ENCODE data around the gene TRIOBP.
"Not testable (repeated sequence)": the region's sequence is repeated elsewhere in the genome, so short reads cannot be mapped to it uniquely, and the experiment has no call there.

TRIOBP gene

DNA sequence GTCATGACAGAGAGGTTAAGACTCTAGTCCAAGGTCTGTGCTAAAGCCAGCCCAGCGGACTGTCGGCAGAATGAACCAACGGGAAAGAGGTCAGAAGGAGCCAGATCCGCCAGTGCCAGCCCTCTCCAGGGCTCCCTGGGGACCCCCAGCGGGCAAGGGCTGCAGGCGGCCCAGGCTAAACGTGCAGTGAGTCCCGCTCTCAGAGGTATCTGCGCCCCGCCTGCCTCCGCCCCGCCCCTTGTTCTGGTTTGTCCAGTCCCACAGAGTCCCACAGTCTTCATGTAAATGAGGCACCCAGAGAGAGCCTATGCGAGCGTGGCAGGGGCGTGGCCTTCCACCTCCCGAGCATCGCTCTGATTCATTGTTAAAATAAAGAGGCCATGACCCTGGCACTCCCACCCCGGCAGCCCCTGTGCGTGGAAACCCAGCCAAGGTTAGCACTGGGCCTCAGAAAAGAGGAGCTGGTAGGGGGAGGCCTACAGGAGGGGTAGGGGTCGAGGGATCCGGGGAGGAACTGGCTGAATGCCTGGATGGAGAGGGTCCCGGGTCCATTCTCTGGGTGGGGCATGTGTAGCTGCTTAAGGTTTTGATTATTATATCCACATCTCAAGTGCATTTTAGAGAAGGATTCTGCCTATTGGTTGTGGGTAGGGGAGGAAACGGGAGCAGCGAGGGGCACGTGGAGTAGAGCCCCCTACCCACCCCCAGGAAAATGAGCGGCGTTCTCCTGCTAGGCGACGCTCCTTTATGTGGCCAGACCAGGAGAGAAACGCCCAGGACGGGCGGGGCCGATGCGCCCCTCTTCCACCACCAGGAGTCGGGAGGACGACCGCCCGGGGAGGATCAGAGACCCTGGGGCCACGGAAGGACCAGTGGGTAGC lies at the start of gene TRIOBP:
TRIOBP (plus strand) TSS at position 392 of the 881 bp plus-strand sequence. CDS start 4,318 bp downstream, outside the sequence.
- TF ChIP-seq, protein P1, sequence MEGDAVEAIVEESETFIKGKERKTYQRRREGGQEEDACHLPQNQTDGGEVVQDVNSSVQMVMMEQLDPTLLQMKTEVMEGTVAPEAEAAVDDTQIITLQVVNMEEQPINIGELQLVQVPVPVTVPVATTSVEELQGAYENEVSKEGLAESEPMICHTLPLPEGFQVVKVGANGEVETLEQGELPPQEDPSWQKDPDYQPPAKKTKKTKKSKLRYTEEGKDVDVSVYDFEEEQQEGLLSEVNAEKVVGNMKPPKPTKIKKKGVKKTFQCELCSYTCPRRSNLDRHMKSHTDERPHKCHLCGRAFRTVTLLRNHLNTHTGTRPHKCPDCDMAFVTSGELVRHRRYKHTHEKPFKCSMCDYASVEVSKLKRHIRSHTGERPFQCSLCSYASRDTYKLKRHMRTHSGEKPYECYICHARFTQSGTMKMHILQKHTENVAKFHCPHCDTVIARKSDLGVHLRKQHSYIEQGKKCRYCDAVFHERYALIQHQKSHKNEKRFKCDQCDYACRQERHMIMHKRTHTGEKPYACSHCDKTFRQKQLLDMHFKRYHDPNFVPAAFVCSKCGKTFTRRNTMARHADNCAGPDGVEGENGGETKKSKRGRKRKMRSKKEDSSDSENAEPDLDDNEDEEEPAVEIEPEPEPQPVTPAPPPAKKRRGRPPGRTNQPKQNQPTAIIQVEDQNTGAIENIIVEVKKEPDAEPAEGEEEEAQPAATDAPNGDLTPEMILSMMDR (conservative IDR thresholded peaks at IDR 0.05) = no peak; the same call in 1 of the 2 replicates
- no peak for TF ChIP-seq ZFX (IDR thresholded peaks at IDR 0.05)
- peak within 1 kb of the TSS; percentile 24; the same call in 1 of the 2 replicates for H3K27ac ChIP-seq

DNA sequence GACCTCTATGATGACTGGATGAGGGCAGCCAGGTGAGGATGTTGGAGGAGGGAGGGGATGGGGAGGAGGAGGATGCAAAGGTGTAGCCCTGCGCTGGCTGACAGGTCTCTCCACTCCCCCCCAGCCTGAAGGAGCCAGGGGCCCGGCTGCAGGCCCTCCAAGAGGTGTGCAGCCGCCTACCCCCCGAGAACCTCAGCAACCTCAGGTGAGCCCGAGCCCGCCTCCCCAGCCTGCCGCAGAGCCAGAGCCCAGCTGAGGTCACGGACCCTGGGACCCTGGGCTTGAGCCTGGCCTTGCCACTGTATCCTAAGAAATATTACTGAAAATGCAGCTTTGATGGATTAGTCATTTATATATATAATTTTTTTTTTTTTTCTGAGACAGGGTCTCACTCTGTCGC lies 49.5 kb upstream of the TRIOBP start:
- no peak overlapping the region for H3K27ac ChIP-seq
- no peak for TF ChIP-seq ZFX (IDR thresholded peaks at IDR 0.05)
- TF ChIP-seq, protein P1 (conservative IDR thresholded peaks at IDR 0.05) = no peak

DNA sequence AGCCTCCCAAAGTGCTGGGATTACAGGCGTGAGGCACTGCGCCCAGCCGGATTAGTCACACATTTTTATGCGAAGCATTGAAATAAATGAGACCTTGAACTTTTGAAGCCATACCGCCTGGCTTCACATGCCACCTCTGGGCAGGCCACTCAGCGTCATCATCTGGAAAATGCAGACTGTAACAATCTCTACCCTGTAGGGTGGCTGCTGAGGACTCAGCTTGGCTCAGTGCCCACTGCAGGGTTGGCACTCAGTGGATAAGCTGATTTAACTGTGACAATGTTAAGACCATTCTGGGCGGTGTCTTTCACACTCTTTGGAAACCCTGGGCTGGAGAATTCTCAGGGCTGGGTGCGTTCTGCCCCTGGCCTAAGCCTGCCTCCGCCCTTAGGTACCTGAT lies 48.9 kb upstream of the TRIOBP start:
- no peak overlapping the region for H3K27ac ChIP-seq
- TF ChIP-seq, protein P1 (conservative IDR thresholded peaks at IDR 0.05) = no peak
- no peak for TF ChIP-seq ZFX (IDR thresholded peaks at IDR 0.05)

DNA sequence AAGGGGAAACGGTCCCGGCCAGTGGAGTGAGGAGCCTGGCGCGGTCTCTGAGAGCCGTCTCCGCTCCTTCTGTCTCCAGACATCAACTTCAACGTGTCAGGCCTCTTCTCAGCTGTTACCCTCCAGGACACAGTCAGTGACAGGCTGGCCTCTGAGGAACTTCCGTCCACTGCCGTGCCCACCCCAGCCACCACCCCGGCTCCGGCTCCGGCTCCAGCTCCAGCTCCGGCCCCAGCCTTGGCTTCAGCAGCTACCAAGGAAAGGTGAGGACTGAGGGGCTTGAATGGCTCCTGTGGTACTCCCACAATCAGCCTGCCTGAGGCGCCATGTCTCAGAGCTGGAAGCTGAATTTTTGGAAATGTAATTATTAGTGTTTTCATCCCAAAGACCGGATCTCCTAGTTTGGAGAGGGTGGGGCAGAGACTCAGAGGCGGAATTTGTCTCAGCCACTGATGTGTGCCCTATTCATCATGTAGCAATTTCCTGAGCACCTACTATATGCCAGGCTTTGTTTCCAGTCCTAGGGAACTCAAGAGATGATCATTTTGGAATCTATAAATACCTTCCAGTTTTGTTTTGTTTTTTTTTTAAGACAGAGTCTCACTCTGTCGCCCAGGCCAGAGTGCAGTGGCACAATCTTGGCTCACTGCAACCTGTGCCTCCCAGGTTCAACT lies 46.2 kb upstream of the TRIOBP start:
- H3K27ac ChIP-seq = no peak overlapping the region
- TF ChIP-seq ZFX (IDR thresholded peaks at IDR 0.05) = no peak
- TF ChIP-seq, protein P1 (conservative IDR thresholded peaks at IDR 0.05) = no peak

DNA sequence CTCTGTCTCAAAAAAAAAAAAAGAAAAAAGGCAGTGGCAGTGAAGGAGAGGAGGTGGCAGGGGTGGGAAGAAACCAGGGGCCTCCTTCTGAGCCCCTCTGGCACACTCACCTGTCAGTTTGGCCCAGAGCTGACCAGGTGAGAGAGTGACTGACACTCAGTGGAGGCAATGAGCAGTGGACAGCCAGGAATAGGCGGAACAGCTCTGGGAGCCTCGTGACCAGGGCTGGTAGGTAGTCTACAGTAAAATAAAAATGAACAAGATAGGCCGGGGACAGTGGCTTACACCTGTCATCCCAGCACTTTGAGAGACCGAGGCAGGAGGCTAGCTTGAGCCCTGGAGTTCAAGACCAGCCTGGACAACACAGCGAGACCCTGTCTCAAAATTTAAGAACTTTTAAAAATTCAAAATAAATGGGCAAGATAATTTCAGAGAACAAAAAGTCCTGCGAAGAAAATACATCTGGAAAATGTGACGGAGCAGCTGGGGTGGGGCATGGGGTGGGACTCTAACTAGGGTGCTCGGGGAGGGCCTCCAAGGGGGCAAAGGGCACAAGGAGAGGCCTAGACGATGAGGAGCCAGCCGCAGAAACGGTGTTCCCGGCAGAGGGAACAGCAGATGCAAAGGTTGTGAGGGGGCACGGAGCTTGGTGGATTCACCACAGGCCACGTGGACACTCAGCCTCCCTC lies 42.1 kb upstream of the TRIOBP start:
- no peak for TF ChIP-seq ZFX (IDR thresholded peaks at IDR 0.05)
- TF ChIP-seq, protein P1 (conservative IDR thresholded peaks at IDR 0.05) = no peak
- no peak overlapping the region for H3K27ac ChIP-seq

- no peak overlapping the region for H3K27ac ChIP-seq
- TF ChIP-seq ZFX (IDR thresholded peaks at IDR 0.05) = no peak
- TF ChIP-seq, protein P1 (conservative IDR thresholded peaks at IDR 0.05) = no peak
Observed at GRCh38 chr22:37655252-37655563, 41.6 kb upstream of the TRIOBP start.

- H3K27ac ChIP-seq = not testable (repeated sequence)
Observed at GRCh38 chr22:37656583-37656982, 40.3 kb upstream of the TRIOBP start.
